ENCODE results near the gene RPS2. TPM values are rescaled to one million over a fixed set of nuclear protein-coding genes. Genes with fewer than 3 reads are reported as not detected.

Gene RPS2
- total RNA-seq, 1 experiment from 2014 or later: 4,395 TPM

GRCh38 chr16:2005646-2006045 is 41.0 kb upstream of the RPS2 start:
- CTCF ChIA-PET: interaction anchor here (0.9 to 3.9 kb wide), 7 partner anchors 9 to 141 kb away, joined by 3 to 82 read pairs (median 12); partner anchors contain the start of gene NPW
- H3K4me1 Mint-ChIP-seq: peaks cover 39% of the 10 kb centered on the region
- no peaks in the 10 kb centered on the region for H3K9me3 Mint-ChIP-seq
- no peaks in the 10 kb centered on the region for H3K27me3 Mint-ChIP-seq (ENCODE audit: low read depth)
- POLR2A ChIA-PET: interaction anchor here (3.0 kb wide), 1 partner anchor 13 kb away, joined by 13 read pairs; no protein-coding TSS in a partner anchor
- TF ChIP-seq, protein P1, sequence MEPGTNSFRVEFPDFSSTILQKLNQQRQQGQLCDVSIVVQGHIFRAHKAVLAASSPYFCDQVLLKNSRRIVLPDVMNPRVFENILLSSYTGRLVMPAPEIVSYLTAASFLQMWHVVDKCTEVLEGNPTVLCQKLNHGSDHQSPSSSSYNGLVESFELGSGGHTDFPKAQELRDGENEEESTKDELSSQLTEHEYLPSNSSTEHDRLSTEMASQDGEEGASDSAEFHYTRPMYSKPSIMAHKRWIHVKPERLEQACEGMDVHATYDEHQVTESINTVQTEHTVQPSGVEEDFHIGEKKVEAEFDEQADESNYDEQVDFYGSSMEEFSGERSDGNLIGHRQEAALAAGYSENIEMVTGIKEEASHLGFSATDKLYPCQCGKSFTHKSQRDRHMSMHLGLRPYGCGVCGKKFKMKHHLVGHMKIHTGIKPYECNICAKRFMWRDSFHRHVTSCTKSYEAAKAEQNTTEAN (CRISPR knock-in tag; IDR thresholded peaks at IDR 0.05): no peak
- TF ChIP-seq MAX (CRISPR knock-in tag; IDR thresholded peaks at IDR 0.05) (no peak), EMX1 (CRISPR knock-in tag; IDR thresholded peaks at IDR 0.05) (no peak), NFATC4 (CRISPR knock-in tag; IDR thresholded peaks at IDR 0.05) (no peak), NR1H2 (CRISPR knock-in tag; IDR thresholded peaks at IDR 0.05) (no peak)
- H3K36me3 Mint-ChIP-seq: peaks cover 19% of the 10 kb centered on the region
- peak; percentile 7 for ATAC-seq
- H3K27ac Mint-ChIP-seq: no peak overlapping the region
- DNase-seq (ENCODE audit: low spot score): peak; percentile 59
- no peak overlapping the region for H3K4me3 Mint-ChIP-seq

DNA sequence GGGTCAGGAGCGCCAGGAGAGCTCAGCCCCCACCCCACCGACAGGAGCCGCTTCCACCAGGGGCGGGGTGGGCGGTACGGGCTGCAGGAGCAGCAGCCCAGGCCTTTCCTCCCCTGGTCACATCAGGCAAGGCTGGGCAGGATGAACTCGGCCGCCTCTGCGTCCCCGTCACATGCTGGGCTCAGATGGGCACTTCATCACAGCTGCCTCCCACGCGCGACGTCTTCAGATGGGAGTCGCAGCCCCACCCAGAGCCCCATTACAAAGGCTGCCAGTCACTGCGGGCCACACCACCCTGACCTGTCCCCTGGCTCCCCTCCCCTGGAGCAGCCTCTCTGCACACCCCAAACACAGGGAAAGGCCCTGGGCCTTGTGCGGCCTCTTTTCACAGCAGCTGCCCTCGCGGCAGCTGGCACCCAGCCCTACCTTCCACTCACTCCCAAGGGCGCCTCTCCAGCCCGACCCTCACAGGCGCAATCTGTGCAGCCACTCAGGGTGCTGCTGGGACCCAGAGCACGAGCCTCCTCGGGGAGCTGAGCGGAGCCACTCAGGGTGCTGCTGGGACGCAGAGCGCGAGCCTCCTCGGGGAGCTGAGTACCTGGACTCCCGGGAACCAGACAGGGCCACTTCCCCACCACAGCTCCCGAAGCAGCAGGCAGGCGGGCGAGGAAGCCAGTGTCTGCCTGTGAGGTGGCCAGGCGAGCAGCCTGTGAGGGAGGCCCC is 40.3 kb upstream of the RPS2 start:
- Mint-ChIP-seq H3K27me3 (ENCODE audit: low read depth) (no peaks in the 10 kb centered on the region), H3K27ac (no peak overlapping the region), H3K4me3 (0 out of 2 replicates have a peak overlapping the region, but pooled peaks have one; percentile 8), H3K4me1 (peaks cover 35% of the 10 kb centered on the region), H3K36me3 (peaks cover 19% of the 10 kb centered on the region), H3K9me3 (no peaks in the 10 kb centered on the region)
- ATAC-seq: no peak
- POLR2A ChIA-PET: interaction anchor here (3.0 kb wide), 1 partner anchor 13 kb away, joined by 13 read pairs; no protein-coding TSS in a partner anchor
- DNase-seq (ENCODE audit: low spot score): no peak
- no peak for TF ChIP-seq NR2C2 (CRISPR knock-in tag; IDR thresholded peaks at IDR 0.05)
- TF ChIP-seq, protein P2, sequence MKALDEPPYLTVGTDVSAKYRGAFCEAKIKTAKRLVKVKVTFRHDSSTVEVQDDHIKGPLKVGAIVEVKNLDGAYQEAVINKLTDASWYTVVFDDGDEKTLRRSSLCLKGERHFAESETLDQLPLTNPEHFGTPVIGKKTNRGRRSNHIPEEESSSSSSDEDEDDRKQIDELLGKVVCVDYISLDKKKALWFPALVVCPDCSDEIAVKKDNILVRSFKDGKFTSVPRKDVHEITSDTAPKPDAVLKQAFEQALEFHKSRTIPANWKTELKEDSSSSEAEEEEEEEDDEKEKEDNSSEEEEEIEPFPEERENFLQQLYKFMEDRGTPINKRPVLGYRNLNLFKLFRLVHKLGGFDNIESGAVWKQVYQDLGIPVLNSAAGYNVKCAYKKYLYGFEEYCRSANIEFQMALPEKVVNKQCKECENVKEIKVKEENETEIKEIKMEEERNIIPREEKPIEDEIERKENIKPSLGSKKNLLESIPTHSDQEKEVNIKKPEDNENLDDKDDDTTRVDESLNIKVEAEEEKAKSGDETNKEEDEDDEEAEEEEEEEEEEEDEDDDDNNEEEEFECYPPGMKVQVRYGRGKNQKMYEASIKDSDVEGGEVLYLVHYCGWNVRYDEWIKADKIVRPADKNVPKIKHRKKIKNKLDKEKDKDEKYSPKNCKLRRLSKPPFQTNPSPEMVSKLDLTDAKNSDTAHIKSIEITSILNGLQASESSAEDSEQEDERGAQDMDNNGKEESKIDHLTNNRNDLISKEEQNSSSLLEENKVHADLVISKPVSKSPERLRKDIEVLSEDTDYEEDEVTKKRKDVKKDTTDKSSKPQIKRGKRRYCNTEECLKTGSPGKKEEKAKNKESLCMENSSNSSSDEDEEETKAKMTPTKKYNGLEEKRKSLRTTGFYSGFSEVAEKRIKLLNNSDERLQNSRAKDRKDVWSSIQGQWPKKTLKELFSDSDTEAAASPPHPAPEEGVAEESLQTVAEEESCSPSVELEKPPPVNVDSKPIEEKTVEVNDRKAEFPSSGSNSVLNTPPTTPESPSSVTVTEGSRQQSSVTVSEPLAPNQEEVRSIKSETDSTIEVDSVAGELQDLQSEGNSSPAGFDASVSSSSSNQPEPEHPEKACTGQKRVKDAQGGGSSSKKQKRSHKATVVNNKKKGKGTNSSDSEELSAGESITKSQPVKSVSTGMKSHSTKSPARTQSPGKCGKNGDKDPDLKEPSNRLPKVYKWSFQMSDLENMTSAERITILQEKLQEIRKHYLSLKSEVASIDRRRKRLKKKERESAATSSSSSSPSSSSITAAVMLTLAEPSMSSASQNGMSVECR (CRISPR knock-in tag; IDR thresholded peaks at IDR 0.05; ENCODE audit: borderline replicate concordance): no peak
- TF ChIP-seq, protein P3, sequence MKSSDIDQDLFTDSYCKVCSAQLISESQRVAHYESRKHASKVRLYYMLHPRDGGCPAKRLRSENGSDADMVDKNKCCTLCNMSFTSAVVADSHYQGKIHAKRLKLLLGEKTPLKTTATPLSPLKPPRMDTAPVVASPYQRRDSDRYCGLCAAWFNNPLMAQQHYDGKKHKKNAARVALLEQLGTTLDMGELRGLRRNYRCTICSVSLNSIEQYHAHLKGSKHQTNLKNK (CRISPR knock-in tag; IDR thresholded peaks at IDR 0.05): no peak
- TF ChIP-seq ZNF263 (CRISPR knock-in tag; IDR thresholded peaks at IDR 0.05; ENCODE audit: low read depth): no peak
- no peak for TF ChIP-seq OVOL2 (CRISPR knock-in tag; IDR thresholded peaks at IDR 0.05; ENCODE audit: borderline replicate concordance)
- TF ChIP-seq MAX (CRISPR knock-in tag; IDR thresholded peaks at IDR 0.05): no peak
- no peak for TF ChIP-seq CREB1 (CRISPR knock-in tag; IDR thresholded peaks at IDR 0.05)
- no peak for TF ChIP-seq SOX15 (CRISPR knock-in tag; IDR thresholded peaks at IDR 0.05)
- no peak for TF ChIP-seq ZNF121 (CRISPR knock-in tag; IDR thresholded peaks at IDR 0.05)
- no peak for TF ChIP-seq RELA (CRISPR knock-in tag; IDR thresholded peaks at IDR 0.05; ENCODE audit: borderline replicate concordance)
- TF ChIP-seq NFATC4 (CRISPR knock-in tag; IDR thresholded peaks at IDR 0.05): no peak
- no peak for TF ChIP-seq NR3C1 (CRISPR knock-in tag; conservative IDR thresholded peaks at IDR 0.05; ENCODE audit: low read depth)
- no peak for TF ChIP-seq MYBL2 (CRISPR knock-in tag; IDR thresholded peaks at IDR 0.05)
- no peak for TF ChIP-seq TCF7 (CRISPR knock-in tag; IDR thresholded peaks at IDR 0.05; ENCODE audit: low read depth)
- no peak for TF ChIP-seq AFF4 (CRISPR knock-in tag; IDR thresholded peaks at IDR 0.05; ENCODE audit: borderline replicate concordance)
- TF ChIP-seq NFE2L1 (CRISPR knock-in tag; IDR thresholded peaks at IDR 0.05): no peak
- no peak for TF ChIP-seq CDX4 (CRISPR knock-in tag; IDR thresholded peaks at IDR 0.05; ENCODE audit: borderline replicate concordance)
- CTCF ChIA-PET: interaction anchor here (0.9 to 3.9 kb wide), 22 partner anchors 10 to 191 kb away, joined by 3 to 82 read pairs (median 12); partner anchors contain the start of genes CASKIN1, NHERF2, NPW and NTHL1
